ENCODE measurements around the gene PPME1.

Gene PPME1

DNA sequence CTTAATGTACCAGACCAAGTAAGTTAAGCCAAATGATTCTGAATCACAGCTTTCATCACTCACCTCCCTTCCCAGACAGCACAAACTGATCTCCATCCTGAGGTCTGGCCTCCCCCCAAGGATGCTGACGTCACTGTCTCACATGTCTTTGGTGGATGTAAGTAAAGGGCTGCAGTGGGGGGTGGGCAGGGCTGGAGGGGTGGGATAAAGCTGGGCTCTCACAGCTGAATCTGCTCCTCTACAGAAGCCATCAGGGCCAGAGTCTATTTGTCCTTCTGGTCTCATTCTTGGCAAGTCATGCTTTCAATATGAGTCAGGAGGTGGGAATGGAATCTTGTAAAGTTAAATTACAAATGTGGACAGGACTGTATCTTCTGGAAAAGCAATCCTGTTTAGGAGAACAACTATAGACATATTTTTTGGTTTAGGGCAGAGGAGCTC is 107.7 kb downstream of the PPME1 start:
- in situ Hi-C loops (cut with MboI; ENCODE audit: low sequenced_read_pairs), result no loop called here

DNA sequence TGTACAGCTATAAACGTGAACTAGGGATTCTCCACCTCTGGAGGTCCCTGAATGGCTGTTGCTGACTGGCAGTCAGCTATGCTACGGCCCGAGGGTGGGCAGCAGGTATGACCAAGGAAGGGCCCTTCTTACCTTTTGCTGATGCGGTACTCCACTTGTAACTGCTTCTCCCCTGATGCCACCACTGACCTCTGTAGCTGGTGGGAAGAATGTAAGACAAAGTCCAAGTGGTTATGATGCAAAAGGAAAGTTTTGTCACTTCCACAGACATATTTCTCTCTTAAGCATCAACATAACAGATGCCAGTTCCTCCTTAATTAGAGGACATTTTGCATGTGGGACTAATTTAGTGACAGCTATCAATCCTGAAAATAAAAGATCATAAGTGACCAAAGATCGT is 108.2 kb downstream of the PPME1 start:
- in situ Hi-C loops (cut with MboI; ENCODE audit: low sequenced_read_pairs), result no loop called here

DNA sequence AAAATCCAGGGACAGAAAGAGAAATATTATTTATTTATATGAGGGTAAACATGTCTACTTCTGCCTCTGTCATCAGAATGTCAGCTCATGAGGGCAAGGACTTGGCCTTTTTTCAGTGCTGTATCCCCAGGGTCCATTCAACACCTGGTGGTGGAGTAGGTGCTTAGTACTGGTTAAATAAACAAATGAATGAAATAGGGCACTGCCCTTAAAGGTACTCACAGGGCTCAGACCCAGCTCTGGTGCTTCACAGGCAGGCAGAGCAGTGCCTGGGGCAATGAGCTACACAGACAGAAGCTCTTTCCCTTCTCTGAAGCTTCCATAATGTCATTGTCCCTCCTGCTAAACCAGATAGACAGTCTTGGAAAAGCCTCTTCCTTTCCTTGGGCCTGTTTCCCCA is 109.4 kb downstream of the PPME1 start:
- in situ Hi-C loops (cut with MboI; ENCODE audit: low sequenced_read_pairs), result no loop called here

DNA sequence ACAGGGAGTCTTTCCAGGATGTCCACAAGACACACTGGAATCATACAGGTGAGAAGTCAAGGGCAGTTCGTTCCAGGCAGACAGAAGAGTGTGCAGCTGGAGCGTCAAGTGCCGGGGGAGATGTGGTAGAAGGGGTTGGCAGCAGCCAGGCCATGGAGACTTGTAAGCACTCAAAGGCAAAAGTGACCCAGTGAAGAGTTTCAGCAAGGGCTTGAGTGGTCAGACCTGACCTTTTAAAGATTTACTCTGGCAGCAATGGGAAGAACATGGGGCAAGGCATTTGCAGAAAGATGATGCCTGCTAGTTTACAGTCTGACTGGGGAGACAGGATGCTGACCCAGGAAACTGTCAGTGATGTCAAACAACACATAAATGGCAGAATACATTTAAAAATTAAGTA is 111.3 kb downstream of the PPME1 start:
- in situ Hi-C loops (cut with MboI; ENCODE audit: low sequenced_read_pairs), result no loop called here

DNA sequence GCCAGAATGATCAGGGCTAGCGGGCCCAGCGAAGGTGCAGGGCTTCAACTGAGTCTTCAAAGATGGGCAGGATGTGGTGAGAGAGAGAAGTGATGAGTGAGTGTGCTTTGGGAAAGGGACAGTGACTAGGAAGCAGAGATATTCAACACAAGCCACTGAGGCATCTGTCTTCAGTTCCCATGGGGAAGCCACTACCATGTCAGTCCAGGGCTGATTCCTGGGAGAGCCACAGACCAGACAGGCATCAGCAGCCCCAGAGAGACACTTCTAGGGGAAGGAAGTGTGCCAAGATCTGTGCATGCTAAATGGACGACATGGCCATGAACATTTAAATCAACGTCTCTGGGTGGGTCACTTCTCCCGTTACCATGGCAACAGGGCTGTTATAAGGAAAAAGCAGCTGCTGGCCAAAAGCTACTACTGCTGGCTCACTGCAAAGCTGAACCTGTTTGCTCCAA is 111.9 kb downstream of the PPME1 start:
- in situ Hi-C loops (cut with MboI; ENCODE audit: low sequenced_read_pairs), result no loop called here

DNA sequence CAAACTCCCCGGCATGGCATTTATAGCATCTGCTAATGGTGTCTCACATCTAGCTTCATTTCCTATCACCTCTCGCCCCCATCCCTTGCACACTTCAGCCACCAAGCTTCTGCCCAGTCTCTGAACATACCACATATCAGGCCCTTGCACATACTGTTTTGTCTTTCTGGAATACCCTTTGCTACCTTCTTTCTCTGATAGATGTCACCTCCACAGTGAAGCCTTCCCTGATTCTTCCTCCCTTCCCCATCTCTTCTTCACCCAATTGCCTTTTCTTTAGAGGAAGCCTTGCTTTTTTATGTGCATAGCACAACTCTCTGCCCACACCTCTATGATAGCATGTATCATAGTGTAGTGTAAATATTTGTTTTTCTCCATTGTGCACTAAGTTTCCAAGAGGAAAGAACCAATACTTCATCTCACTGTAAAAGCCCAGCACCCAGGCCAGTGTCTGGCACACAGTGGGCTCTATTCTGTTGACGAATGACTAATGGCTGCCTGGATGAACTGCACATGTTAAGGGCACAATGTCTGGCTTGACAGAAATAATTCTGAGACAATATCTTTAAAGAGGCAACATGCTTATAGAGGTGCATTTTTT is 112.6 kb downstream of the PPME1 start:
- in situ Hi-C loops (cut with MboI; ENCODE audit: low sequenced_read_pairs), result no loop called here

DNA sequence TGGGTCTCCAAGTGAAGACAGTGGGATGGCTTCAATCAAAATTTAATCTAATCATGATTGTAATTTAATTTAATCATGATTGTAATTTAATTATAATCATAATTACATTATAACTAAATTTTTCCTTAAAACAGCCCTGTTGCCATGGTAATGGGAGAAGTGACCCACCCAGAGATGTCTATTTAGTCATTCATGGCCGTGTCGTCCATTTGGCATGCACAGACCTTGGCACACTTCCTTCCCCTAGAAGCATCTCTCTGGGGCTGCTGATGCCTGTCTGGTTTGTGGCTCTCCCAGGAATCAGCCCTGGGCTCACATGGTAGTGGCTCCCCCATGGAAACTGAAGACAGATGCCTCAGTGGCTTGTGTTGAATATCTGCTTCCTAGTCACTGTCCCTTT is 113.4 kb downstream of the PPME1 start:
- in situ Hi-C loops (cut with MboI; ENCODE audit: low sequenced_read_pairs), result no loop called here

DNA sequence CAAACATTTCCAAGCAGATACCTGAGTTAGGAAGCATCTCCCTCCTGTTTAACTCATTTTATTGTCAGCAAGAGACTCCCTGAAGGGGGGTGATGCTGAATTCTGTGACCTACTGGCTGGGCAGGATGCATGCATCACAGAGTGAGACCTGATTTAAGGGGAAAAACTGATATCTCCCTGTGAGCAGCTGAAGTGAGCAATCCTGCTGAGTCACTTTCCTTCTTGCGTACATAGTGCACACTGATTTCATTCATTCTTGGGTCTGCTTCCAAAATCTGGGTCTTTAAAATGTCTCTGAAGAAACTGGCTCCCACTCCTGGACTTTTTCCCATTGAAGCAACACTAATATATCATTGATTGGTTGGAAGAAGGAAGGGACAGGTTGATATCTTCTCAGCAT is 117.1 kb downstream of the PPME1 start:
- in situ Hi-C loops (cut with MboI; ENCODE audit: low sequenced_read_pairs), result no loop called here

DNA sequence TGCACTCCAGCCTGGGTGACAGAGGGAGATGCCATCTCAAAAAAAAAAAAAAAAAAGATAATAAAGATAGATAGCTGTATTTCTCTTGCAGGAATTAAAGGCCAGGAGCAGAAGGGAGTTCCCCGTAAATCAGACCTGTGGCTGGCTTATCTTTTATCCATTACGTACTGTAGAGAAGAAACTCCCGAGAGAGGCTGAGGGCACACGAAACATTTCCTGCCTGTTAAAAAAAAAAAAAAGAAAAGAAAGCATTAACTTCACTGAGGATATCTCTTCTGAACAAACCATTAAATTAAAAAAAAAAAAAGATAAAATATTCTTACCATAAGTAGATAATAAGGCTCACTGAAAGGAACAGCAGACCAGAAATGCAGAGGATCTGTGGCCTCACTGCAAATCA is 117.8 kb downstream of the PPME1 start:
- in situ Hi-C loops (cut with MboI; ENCODE audit: low sequenced_read_pairs), result no loop called here

DNA sequence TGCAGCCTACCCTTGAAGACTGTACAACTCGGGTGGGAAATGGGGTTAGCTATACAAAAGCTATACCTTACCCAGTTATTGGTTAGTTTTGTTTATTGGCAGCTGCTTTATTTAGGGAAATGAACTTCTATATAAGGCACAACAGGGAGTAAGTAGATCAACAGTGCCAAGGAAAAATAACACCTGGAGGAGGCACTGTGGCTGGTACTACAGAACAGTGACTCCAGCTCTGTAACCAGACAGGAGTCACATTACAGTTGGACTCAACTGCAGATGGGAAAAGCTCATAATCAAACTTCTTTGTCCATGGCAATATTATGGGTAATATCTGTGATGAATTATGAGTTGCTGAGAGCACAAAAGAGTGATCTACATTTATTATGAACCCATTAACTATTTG is 126.4 kb downstream of the PPME1 start:
- in situ Hi-C loops (cut with MboI; ENCODE audit: low sequenced_read_pairs), result no loop called here

DNA sequence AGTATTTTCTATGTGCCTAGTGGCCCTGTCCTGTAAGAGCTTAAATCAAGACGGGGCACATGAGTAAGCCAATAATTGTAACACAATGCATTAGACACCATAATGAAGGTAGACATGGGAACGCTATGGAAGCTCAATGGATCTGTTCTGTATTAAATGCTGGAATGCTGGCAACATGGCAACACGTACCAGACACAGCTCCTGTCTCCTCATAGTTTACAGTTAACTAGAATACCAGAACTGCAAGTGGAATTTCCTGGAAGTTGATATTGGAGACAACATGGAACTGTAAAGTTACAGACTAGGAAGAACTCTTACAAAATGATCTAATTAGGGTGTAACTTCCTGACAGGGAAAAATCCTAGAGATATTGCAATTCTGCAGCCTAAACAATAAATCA is 127.9 kb downstream of the PPME1 start:
- in situ Hi-C loops (cut with MboI; ENCODE audit: low sequenced_read_pairs), result no loop called here
